HEK293 (cell line): ENCODE measurements around the gene GNAQ.

Source experiments
- CTCF ChIA-PET: fragments of 350-600 bp; formaldehyde crosslinking; extraction: SDS; loops from one replicate; lab custom pipeline; 2021; ENCODE audit warnings: antibody characterized with exemption; lab: Yijun Ruan, JAX
- POLR2A ChIA-PET: fragments of 300-600 bp; formaldehyde crosslinking; extraction: SDS; loops from one replicate; lab custom pipeline; 2020; ENCODE audit warnings: antibody characterized with exemption, inconsistent platforms; lab: Yijun Ruan, JAX
- H3K27ac ChIP-seq: fragments of 200-500 bp; sonication (Bioruptor generic); 2 replicates; pipeline ENCODE4 v1.5.1; 2014; ENCODE audit warnings: low read depth, low read length, control low read depth, inconsistent platforms; ENCODE audit errors: extremely low read depth
- H3K36me3 ChIP-seq, 2 experiments: fragments of 200-500 bp in 1 of 2; sonication (Bioruptor generic) in 1 of 2; 1 replicate in 1 of 2; 2 replicates in 1 of 2; pipeline ENCODE4 v1.5.1; 2014 to 2017; ENCODE audit warnings: inconsistent platforms in 2 of 2, low read length in 2 of 2; ENCODE audit not compliant: control insufficient read depth in 2 of 2, insufficient read depth in 1 of 2
- H3K4me1 ChIP-seq: fragments of 200-500 bp; sonication (Bioruptor generic); 2 replicates; pipeline ENCODE4 v1.5.1; 2014; ENCODE audit warnings: mild to moderate bottlenecking, low read length, inconsistent platforms; ENCODE audit not compliant: control insufficient read depth, insufficient read depth
- H3K4me3 ChIP-seq: 2 replicates; pipeline ENCODE4 v1.5.1; 2011; ENCODE audit warnings: low read depth, mild to moderate bottlenecking, control low read depth, low read length, moderate library complexity
- H3K9me3 ChIP-seq: fragments of 200-500 bp; sonication (Bioruptor generic); 2 replicates; pipeline ENCODE4 v1.5.1; 2014; ENCODE audit warnings: low read depth, low read length, inconsistent platforms; ENCODE audit not compliant: control insufficient read depth, insufficient read depth
- CTCF ChIP-seq: fragments of 450-650 bp; formaldehyde crosslinking; IDR thresholded peaks from 2 replicates; pipeline ENCODE4 v1.5.1; 2016; ENCODE audit warnings: missing biosample characterization, missing genetic modification characterization
- FEZF1 ChIP-seq: fragments of 450-650 bp; formaldehyde crosslinking; IDR thresholded peaks from 2 replicates; pipeline ENCODE4 v1.5.1; 2016; ENCODE audit warnings: missing biosample characterization, missing genetic modification characterization
- HIC1 ChIP-seq: fragments of 450-650 bp; formaldehyde crosslinking; IDR thresholded peaks from 2 replicates; pipeline ENCODE4 v1.5.1; 2016; ENCODE audit warnings: missing biosample characterization, missing genetic modification characterization
- KLF16 ChIP-seq: fragments of 450-650 bp; formaldehyde crosslinking; IDR thresholded peaks from 2 replicates; pipeline ENCODE4 v1.5.1; 2017; ENCODE audit warnings: missing biosample characterization, missing genetic modification characterization
- OVOL3 ChIP-seq: fragments of 450-650 bp; formaldehyde crosslinking; IDR thresholded peaks from 2 replicates; pipeline ENCODE4 v1.5.1; 2016; ENCODE audit warnings: missing biosample characterization, missing genetic modification characterization
- PRDM2 ChIP-seq: fragments of 450-650 bp; formaldehyde crosslinking; IDR thresholded peaks from 2 replicates; pipeline ENCODE4 v1.5.1; 2016; ENCODE audit warnings: missing biosample characterization, missing genetic modification characterization, borderline replicate concordance
- RBAK ChIP-seq: fragments of 450-650 bp; formaldehyde crosslinking; IDR thresholded peaks from 2 replicates; pipeline ENCODE4 v1.5.1; 2016; ENCODE audit warnings: missing biosample characterization, missing genetic modification characterization
- SCRT2 ChIP-seq: fragments of 450-650 bp; formaldehyde crosslinking; IDR thresholded peaks from 2 replicates; pipeline ENCODE4 v1.5.1; 2016; ENCODE audit warnings: missing biosample characterization, missing genetic modification characterization
- SP3 ChIP-seq: fragments of 450-650 bp; formaldehyde crosslinking; IDR thresholded peaks from 2 replicates; pipeline ENCODE4 v1.5.1; 2016; ENCODE audit warnings: missing biosample characterization, missing genetic modification characterization
- ZBTB20 ChIP-seq: fragments of 450-650 bp; formaldehyde crosslinking; IDR thresholded peaks from 2 replicates; pipeline ENCODE4 v1.5.1; 2016; ENCODE audit warnings: missing biosample characterization, missing genetic modification characterization
- ZBTB48 ChIP-seq: fragments of 450-650 bp; formaldehyde crosslinking; IDR thresholded peaks from 2 replicates; pipeline ENCODE4 v1.5.1; 2016; ENCODE audit warnings: missing biosample characterization, missing genetic modification characterization
- ZBTB6 ChIP-seq: fragments of 450-650 bp; formaldehyde crosslinking; IDR thresholded peaks from 2 replicates; pipeline ENCODE4 v1.5.1; 2017; ENCODE audit warnings: missing biosample characterization, missing genetic modification characterization
- ZIC2 ChIP-seq: fragments of 450-650 bp; formaldehyde crosslinking; IDR thresholded peaks from 2 replicates; pipeline ENCODE4 v1.5.1; 2016; ENCODE audit warnings: missing biosample characterization, missing genetic modification characterization
- ZNF248 ChIP-seq: fragments of 450-650 bp; formaldehyde crosslinking; IDR thresholded peaks from 2 replicates; pipeline ENCODE4 v1.5.1; 2017; ENCODE audit warnings: missing biosample characterization, missing genetic modification characterization
- ZNF560 ChIP-seq: fragments of 450-650 bp; formaldehyde crosslinking; IDR thresholded peaks from 2 replicates; pipeline ENCODE4 v1.5.1; 2017; ENCODE audit warnings: missing biosample characterization, missing genetic modification characterization, borderline replicate concordance
- ZNF600 ChIP-seq: fragments of 450-650 bp; formaldehyde crosslinking; IDR thresholded peaks from 2 replicates; pipeline ENCODE4 v1.5.1; 2016; ENCODE audit warnings: missing biosample characterization, missing genetic modification characterization
- ZNF692 ChIP-seq: fragments of 450-650 bp; formaldehyde crosslinking; IDR thresholded peaks from 2 replicates; pipeline ENCODE4 v1.5.1; 2016; ENCODE audit warnings: missing biosample characterization, missing genetic modification characterization
- ZNF837 ChIP-seq: fragments of 450-650 bp; formaldehyde crosslinking; IDR thresholded peaks from 2 replicates; pipeline ENCODE4 v1.5.1; 2016; ENCODE audit warnings: missing biosample characterization, missing genetic modification characterization

The GNAQ gene

GRCh38 chr9:77738932-77739331 lies 292.7 kb downstream of the GNAQ start:
- Histone ChIP-seq H3K4me3 (no peak overlapping the region), H3K4me1 (no peaks in the 10 kb centered on the region), H3K36me3 (no peaks in the 10 kb centered on the region), H3K9me3 (no peaks in the 10 kb centered on the region), H3K27ac (no peak overlapping the region)
- TF ChIP-seq SP3 (tag by site-specific recombination) (no peak), ZBTB6 (no peak), RBAK (tag by site-specific recombination) (no peak), FEZF1 (tag by site-specific recombination) (no peak), ZNF692 (tag by site-specific recombination) (no peak), ZNF248 (tag by site-specific recombination) (no peak), ZBTB20 (tag by site-specific recombination) (no peak), ZNF837 (no peak), KLF16 (tag by site-specific recombination) (no peak), SCRT2 (tag by site-specific recombination) (no peak), ZNF560 (no peak), ZNF600 (tag by site-specific recombination) (no peak), OVOL3 (tag by site-specific recombination) (no peak), PRDM2 (no peak), ZBTB48 (tag by site-specific recombination) (no peak), ZIC2 (tag by site-specific recombination) (no peak)
- ChIA-PET POLR2A (no interaction called here), CTCF (interaction anchor here (0.6 to 1.7 kb wide), 3 partner anchors 12 to 14 kb away, joined by 3 to 7 read pairs (median 3); no protein-coding TSS in a partner anchor)

GRCh38 chr9:77735494-77735893 lies 296.1 kb downstream of the GNAQ start:
- ChIA-PET CTCF (interaction anchor here (0.5 to 1.2 kb wide), 3 partner anchors 11 to 299 kb away, joined by 3 read pairs; no protein-coding TSS in a partner anchor), POLR2A (no interaction called here)
- H3K36me3 ChIP-seq, result no peaks in the 10 kb centered on the region
- no peak overlapping the region for H3K4me3 ChIP-seq
- no peaks in the 10 kb centered on the region for H3K4me1 ChIP-seq
- no peaks in the 10 kb centered on the region for H3K9me3 ChIP-seq
- no peak overlapping the region for H3K27ac ChIP-seq
- TF ChIP-seq CTCF (tag by site-specific recombination), result no peak
- no peak for TF ChIP-seq HIC1
